ENCODE results near the gene SERPINB2. TPM values are rescaled to one million over a fixed set of nuclear protein-coding genes. Genes with fewer than 3 reads are reported as not detected.

The SERPINB2 gene
- total RNA-seq, 2 experiments from 2014 or later: not detected

GRCh38 chr18:63868546-63868945, 19.0 kb upstream of the SERPINB2 start:
- CTCF ChIA-PET: interaction anchor here (0.9 kb wide), 1 partner anchor 95 kb away, joined by 3 read pairs; no protein-coding TSS in a partner anchor
- POLR2A ChIA-PET: no interaction called here
- H3K27ac Mint-ChIP-seq: no peak overlapping the region
- H3K9me3 Mint-ChIP-seq: no peaks in the 10 kb centered on the region
- no peak overlapping the region for H3K4me3 Mint-ChIP-seq
- no peak for DNase-seq
- H3K27me3 Mint-ChIP-seq: peaks cover 8% of the 10 kb centered on the region
- ATAC-seq: no peak
- intact Hi-C loops (cut with micrococcal nuclease): no loop called here
- H3K36me3 Mint-ChIP-seq (ENCODE audit: low read depth): no peaks in the 10 kb centered on the region
- TF ChIP-seq CTCF (IDR thresholded peaks at IDR 0.05): no peak
- H3K4me1 Mint-ChIP-seq (ENCODE audit: low read depth): no peaks in the 10 kb centered on the region

GRCh38 chr18:63869374-63869773, 18.1 kb upstream of the SERPINB2 start:
- no peak for TF ChIP-seq CTCF (IDR thresholded peaks at IDR 0.05)
- no peak for DNase-seq
- H3K36me3 Mint-ChIP-seq (ENCODE audit: low read depth): no peaks in the 10 kb centered on the region
- no peaks in the 10 kb centered on the region for H3K4me1 Mint-ChIP-seq (ENCODE audit: low read depth)
- POLR2A ChIA-PET: no interaction called here
- no peak overlapping the region for H3K4me3 Mint-ChIP-seq
- no peak overlapping the region for H3K27ac Mint-ChIP-seq
- H3K27me3 Mint-ChIP-seq: peaks cover 8% of the 10 kb centered on the region
- H3K9me3 Mint-ChIP-seq: no peaks in the 10 kb centered on the region
- no peak for ATAC-seq
- CTCF ChIA-PET: no interaction called here
- intact Hi-C loops (cut with micrococcal nuclease): no loop called here

GRCh38 chr18:63869851-63870250, 17.7 kb upstream of the SERPINB2 start:
- Mint-ChIP-seq H3K4me3 (no peak overlapping the region), H3K9me3 (no peaks in the 10 kb centered on the region), H3K36me3 (ENCODE audit: low read depth) (no peaks in the 10 kb centered on the region), H3K4me1 (ENCODE audit: low read depth) (no peaks in the 10 kb centered on the region), H3K27me3 (peaks cover 8% of the 10 kb centered on the region), H3K27ac (no peak overlapping the region)
- POLR2A ChIA-PET: no interaction called here
- ATAC-seq (no peak), DNase-seq (no peak)
- TF ChIP-seq CTCF (IDR thresholded peaks at IDR 0.05): no peak
- intact Hi-C loops (cut with micrococcal nuclease): no loop called here
- CTCF ChIA-PET: no interaction called here

GRCh38 chr18:63871836-63872235, 15.7 kb upstream of the SERPINB2 start:
- ATAC-seq (no peak), DNase-seq (no peak)
- H3K27ac Mint-ChIP-seq: no peak overlapping the region
- CTCF ChIA-PET: no interaction called here
- H3K9me3 Mint-ChIP-seq: no peaks in the 10 kb centered on the region
- intact Hi-C loops (cut with micrococcal nuclease): no loop called here
- H3K27me3 Mint-ChIP-seq: peaks cover 10% of the 10 kb centered on the region
- H3K36me3 Mint-ChIP-seq (ENCODE audit: low read depth): no peaks in the 10 kb centered on the region
- H3K4me1 Mint-ChIP-seq (ENCODE audit: low read depth): no peaks in the 10 kb centered on the region
- no peak for TF ChIP-seq CTCF (IDR thresholded peaks at IDR 0.05)
- no peak overlapping the region for H3K4me3 Mint-ChIP-seq
- POLR2A ChIA-PET: no interaction called here

GRCh38 chr18:63872586-63872985, 14.9 kb upstream of the SERPINB2 start:
- CTCF ChIA-PET: no interaction called here
- no peaks in the 10 kb centered on the region for H3K4me1 Mint-ChIP-seq (ENCODE audit: low read depth)
- H3K9me3 Mint-ChIP-seq: no peaks in the 10 kb centered on the region
- ATAC-seq (no peak), DNase-seq (no peak)
- H3K27me3 Mint-ChIP-seq: peaks cover 10% of the 10 kb centered on the region
- no peak for TF ChIP-seq CTCF (IDR thresholded peaks at IDR 0.05)
- no peak overlapping the region for H3K4me3 Mint-ChIP-seq
- no peaks in the 10 kb centered on the region for H3K36me3 Mint-ChIP-seq (ENCODE audit: low read depth)
- H3K27ac Mint-ChIP-seq: no peak overlapping the region
- intact Hi-C loops (cut with micrococcal nuclease): no loop called here
- POLR2A ChIA-PET: no interaction called here

Measured in activated CD8-positive, alpha-beta T cell treated with anti-CD3 and anti-CD28 coated beads for 36 hours (primary cell).